ENCODE data around the gene SLC25A20.

The SLC25A20 gene

DNA sequence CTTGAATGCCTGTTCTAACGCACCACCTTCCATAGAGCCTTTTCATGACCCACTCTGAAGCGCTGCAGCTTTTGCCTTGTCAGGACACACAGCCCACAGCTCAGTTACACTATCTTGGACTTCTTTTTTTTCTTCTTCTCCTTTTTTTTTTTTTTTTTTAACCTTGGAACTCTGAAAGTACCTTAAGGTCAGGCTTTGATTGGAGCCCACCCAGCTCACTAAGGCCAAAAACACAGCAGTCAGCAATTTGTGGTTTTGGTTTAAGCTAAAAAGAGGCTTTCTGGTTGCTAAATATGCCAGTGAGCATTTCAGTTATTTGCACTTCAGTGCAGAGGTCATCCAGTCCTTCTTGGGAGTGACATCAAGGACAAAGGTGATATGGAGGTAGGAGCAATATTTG lies 1.7 kb downstream of the SLC25A20 start:
- no peak overlapping the region for H4K91ac ChIP-seq (ENCODE audit: low read depth, low read length, poor library complexity)
- WGBS, 2 donors (ENCODE audit: extremely low coverage in 2 of 2, insufficient read length in 2 of 2, insufficient replicate concordance in 1 of 2), result no CpG with 5 or more reads among the region's 2 CpGs
- no peak overlapping the region for H3K23ac ChIP-seq (ENCODE audit: low read depth, low read length, poor library complexity)
- H2BK5ac ChIP-seq (ENCODE audit: low read length), result peak overlapping the region; percentile 39
- H2AFZ ChIP-seq (ENCODE audit: low read length), result no peak overlapping the region
- no peak overlapping the region for H3K9ac ChIP-seq (ENCODE audit: low read depth, low read length, poor library complexity)
- no peak overlapping the region for H4K8ac ChIP-seq (ENCODE audit: low read depth, low read length)
- no peak overlapping the region for H2BK12ac ChIP-seq (ENCODE audit: low read length)
- H2AK5ac ChIP-seq (ENCODE audit: low read depth, low read length), result no peak overlapping the region
- no peak overlapping the region for H2BK15ac ChIP-seq (ENCODE audit: low read length)
- no peak overlapping the region for H3K18ac ChIP-seq (ENCODE audit: low read length)
- no peak for DNase-seq (ENCODE audit: low spot score)
- peaks cover 0 to 7% (median 0%) of the 10 kb centered on the region in 3 experiments for H3K27me3 ChIP-seq (ENCODE audit: control insufficient read depth in 3 of 3, insufficient read depth in 3 of 3, low read depth in 1 of 3, low read length in 3 of 3)
- no peak overlapping the region for H3K4me3 ChIP-seq (ENCODE audit: low read length in 2 of 2)
- no peak overlapping the region for H3K4me2 ChIP-seq (ENCODE audit: insufficient read depth, low read length, poor library complexity, severe bottlenecking)
- no peak overlapping the region for H2BK120ac ChIP-seq (ENCODE audit: low read depth, low read length)
- H3K9me3 ChIP-seq (replicated peaks in 1 of 2; ENCODE audit: control insufficient read depth in 2 of 2, insufficient read depth in 1 of 2, low read depth in 1 of 2, low read length in 2 of 2), result no peaks in the 10 kb centered on the region
- H3K4ac ChIP-seq (ENCODE audit: low read length), result no peak overlapping the region
- H3K36me3 ChIP-seq (replicated peaks in 1 of 2; ENCODE audit: control insufficient read depth in 2 of 2, insufficient read depth in 2 of 2, low read length in 2 of 2), result no peaks in the 10 kb centered on the region
- peaks cover 4% of the 10 kb centered on the region in 2 donors for H3K4me1 ChIP-seq (ENCODE audit: control insufficient read depth in 2 of 2, insufficient read depth in 1 of 2, low read depth in 1 of 2, low read length in 2 of 2)
- H3K79me1 ChIP-seq (ENCODE audit: low read depth, low read length), result peaks cover under 1% of the 10 kb centered on the region
- H3K14ac ChIP-seq (ENCODE audit: low read length), result no peak overlapping the region
- no peak overlapping the region for H3K27ac ChIP-seq (replicated peaks; ENCODE audit: low read length)

- Histone ChIP-seq H2AFZ (ENCODE audit: low read length) (no peak overlapping the region), H3K27me3 (ENCODE audit: control insufficient read depth in 3 of 3, insufficient read depth in 3 of 3, low read depth in 1 of 3, low read length in 3 of 3) (peaks cover 0 to 7% (median 0%) of the 10 kb centered on the region in 3 experiments), H2AK5ac (ENCODE audit: low read depth, low read length) (no peak overlapping the region), H3K9ac (ENCODE audit: low read depth, low read length, poor library complexity) (no peak overlapping the region), H3K14ac (ENCODE audit: low read length) (no peak overlapping the region), H4K8ac (ENCODE audit: low read depth, low read length) (no peak overlapping the region), H3K27ac (replicated peaks; ENCODE audit: low read length) (no peak overlapping the region), H3K79me1 (ENCODE audit: low read depth, low read length) (peaks cover 2% of the 10 kb centered on the region), H3K4me1 (ENCODE audit: control insufficient read depth in 2 of 2, insufficient read depth in 1 of 2, low read depth in 1 of 2, low read length in 2 of 2) (peaks cover 4% of the 10 kb centered on the region in 2 donors), H3K9me3 (replicated peaks in 1 of 2; ENCODE audit: control insufficient read depth in 2 of 2, insufficient read depth in 1 of 2, low read depth in 1 of 2, low read length in 2 of 2) (no peaks in the 10 kb centered on the region), H3K18ac (ENCODE audit: low read length) (no peak overlapping the region), H3K4me2 (ENCODE audit: insufficient read depth, low read length, poor library complexity, severe bottlenecking) (no peak overlapping the region), H3K36me3 (replicated peaks in 1 of 2; ENCODE audit: control insufficient read depth in 2 of 2, insufficient read depth in 2 of 2, low read length in 2 of 2) (no peaks in the 10 kb centered on the region), H2BK12ac (ENCODE audit: low read length) (no peak overlapping the region), H4K91ac (ENCODE audit: low read depth, low read length, poor library complexity) (no peak overlapping the region), H2BK15ac (ENCODE audit: low read length) (no peak overlapping the region), H2BK5ac (ENCODE audit: low read length) (no peak overlapping the region), H2BK120ac (ENCODE audit: low read depth, low read length) (no peak overlapping the region), H3K4me3 (ENCODE audit: low read length in 2 of 2) (no peak overlapping the region), H3K23ac (ENCODE audit: low read depth, low read length, poor library complexity) (no peak overlapping the region), H3K4ac (ENCODE audit: low read length) (no peak overlapping the region)
- no peak for DNase-seq (ENCODE audit: low spot score)
- WGBS, 2 donors (ENCODE audit: extremely low coverage in 2 of 2, insufficient read length in 2 of 2, insufficient replicate concordance in 1 of 2), result no CpG with 5 or more reads among the region's 6 CpGs
Observed at GRCh38 chr3:48894516-48894915, 4.2 kb downstream of the SLC25A20 start.

GRCh38 chr3:48891606-48892005 lies 7.1 kb downstream of the SLC25A20 start:
- no peak overlapping the region for H3K27ac ChIP-seq (replicated peaks; ENCODE audit: low read length)
- no peak overlapping the region for H2BK120ac ChIP-seq (ENCODE audit: low read depth, low read length)
- H3K9me3 ChIP-seq (replicated peaks in 1 of 2; ENCODE audit: control insufficient read depth in 2 of 2, insufficient read depth in 1 of 2, low read depth in 1 of 2, low read length in 2 of 2), result no peaks in the 10 kb centered on the region
- H3K27me3 ChIP-seq (ENCODE audit: control insufficient read depth in 3 of 3, insufficient read depth in 3 of 3, low read depth in 1 of 3, low read length in 3 of 3), result no peaks in the 10 kb centered on the region
- no peak overlapping the region for H2AK5ac ChIP-seq (ENCODE audit: low read depth, low read length)
- no peak overlapping the region for H2AFZ ChIP-seq (ENCODE audit: low read length)
- H3K18ac ChIP-seq (ENCODE audit: low read length), result no peak overlapping the region
- H3K4me2 ChIP-seq (ENCODE audit: insufficient read depth, low read length, poor library complexity, severe bottlenecking), result no peak overlapping the region
- no peak overlapping the region for H3K4ac ChIP-seq (ENCODE audit: low read length)
- H3K79me1 ChIP-seq (ENCODE audit: low read depth, low read length), result peaks cover 2% of the 10 kb centered on the region
- H3K9ac ChIP-seq (ENCODE audit: low read depth, low read length, poor library complexity), result no peak overlapping the region
- no peak overlapping the region for H3K14ac ChIP-seq (ENCODE audit: low read length)
- H3K4me1 ChIP-seq (ENCODE audit: control insufficient read depth in 2 of 2, insufficient read depth in 1 of 2, low read depth in 1 of 2, low read length in 2 of 2), result no peaks in the 10 kb centered on the region
- no peak overlapping the region for H3K4me3 ChIP-seq (ENCODE audit: low read length in 2 of 2)
- H3K23ac ChIP-seq (ENCODE audit: low read depth, low read length, poor library complexity), result no peak overlapping the region
- no peak overlapping the region for H2BK15ac ChIP-seq (ENCODE audit: low read length)
- no peak for DNase-seq (ENCODE audit: low spot score)
- H4K8ac ChIP-seq (ENCODE audit: low read depth, low read length), result no peak overlapping the region
- H4K91ac ChIP-seq (ENCODE audit: low read depth, low read length, poor library complexity), result no peak overlapping the region
- no peak overlapping the region for H2BK5ac ChIP-seq (ENCODE audit: low read length)
- no peaks in the 10 kb centered on the region for H3K36me3 ChIP-seq (replicated peaks in 1 of 2; ENCODE audit: control insufficient read depth in 2 of 2, insufficient read depth in 2 of 2, low read length in 2 of 2)
- no peak overlapping the region for H2BK12ac ChIP-seq (ENCODE audit: low read length)
- WGBS, 2 donors (ENCODE audit: extremely low coverage in 2 of 2, insufficient read length in 2 of 2, insufficient replicate concordance in 1 of 2), result 100% methylated on average over 2 of the region's 8 CpGs; no CpG with 5 or more reads in 1 of the 2 donors

DNA sequence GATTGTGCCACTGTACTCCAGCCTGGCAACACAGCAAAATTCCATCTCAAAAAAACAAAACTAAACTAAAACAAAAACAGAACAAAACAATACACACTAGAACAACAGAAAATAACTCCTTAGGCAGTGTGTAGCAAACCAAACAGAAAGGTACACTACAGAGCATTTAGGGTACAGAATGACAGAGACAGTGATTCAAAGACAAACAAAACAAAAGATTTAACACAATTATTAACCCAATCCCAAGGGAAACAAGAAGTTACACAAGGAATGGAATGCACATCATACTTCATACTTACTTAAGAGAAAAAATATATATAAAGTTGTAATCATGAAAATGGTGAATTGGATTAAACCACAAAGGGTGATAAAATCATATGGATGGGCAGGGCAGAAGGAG lies 12.9 kb downstream of the SLC25A20 start:
- Histone ChIP-seq H3K4ac (ENCODE audit: low read length) (no peak overlapping the region), H4K91ac (ENCODE audit: low read depth, low read length, poor library complexity) (no peak overlapping the region), H3K9ac (ENCODE audit: low read depth, low read length, poor library complexity) (no peak overlapping the region), H3K23ac (ENCODE audit: low read depth, low read length, poor library complexity) (no peak overlapping the region), H3K14ac (ENCODE audit: low read length) (no peak overlapping the region), H3K9me3 (replicated peaks in 1 of 2; ENCODE audit: control insufficient read depth in 2 of 2, insufficient read depth in 1 of 2, low read depth in 1 of 2, low read length in 2 of 2) (no peaks in the 10 kb centered on the region), H3K4me2 (ENCODE audit: insufficient read depth, low read length, poor library complexity, severe bottlenecking) (no peak overlapping the region), H4K8ac (ENCODE audit: low read depth, low read length) (no peak overlapping the region), H3K4me3 (ENCODE audit: low read length in 2 of 2) (no peak overlapping the region), H2AK5ac (ENCODE audit: low read depth, low read length) (no peak overlapping the region), H3K36me3 (replicated peaks in 1 of 2; ENCODE audit: control insufficient read depth in 2 of 2, insufficient read depth in 2 of 2, low read length in 2 of 2) (no peaks in the 10 kb centered on the region), H3K27me3 (ENCODE audit: control insufficient read depth in 3 of 3, insufficient read depth in 3 of 3, low read depth in 1 of 3, low read length in 3 of 3) (no peaks in the 10 kb centered on the region), H2BK5ac (ENCODE audit: low read length) (no peak overlapping the region), H2AFZ (ENCODE audit: low read length) (no peak overlapping the region), H2BK12ac (ENCODE audit: low read length) (no peak overlapping the region), H3K18ac (ENCODE audit: low read length) (no peak overlapping the region), H3K27ac (replicated peaks; ENCODE audit: low read length) (no peak overlapping the region), H2BK15ac (ENCODE audit: low read length) (no peak overlapping the region), H3K79me1 (ENCODE audit: low read depth, low read length) (no peaks in the 10 kb centered on the region), H3K4me1 (ENCODE audit: control insufficient read depth in 2 of 2, insufficient read depth in 1 of 2, low read depth in 1 of 2, low read length in 2 of 2) (no peaks in the 10 kb centered on the region), H2BK120ac (ENCODE audit: low read depth, low read length) (no peak overlapping the region)
- no peak for DNase-seq (ENCODE audit: low spot score)
